ENCODE results near the gene GCAT. TPM values are rescaled to one million over a fixed set of nuclear protein-coding genes. Genes with fewer than 3 reads are reported as not detected.

The GCAT gene
- 4.1 TPM for total RNA-seq (ENCODE audit: unreplicated experiment)
- long read RNA-seq, transcript GCAT-201 (9 exons, 1,497 nt): major isoform, 7 of 10 reads
- long read RNA-seq, partial matches to known transcripts: 2 of 10 reads
- long read RNA-seq, other reads (novel, unspliced or antisense): 1 of 10 reads

- peaks cover 28% of the 10 kb centered on the region for H3K4me1 Mint-ChIP-seq (ENCODE audit: unreplicated experiment)
- no peaks in the 10 kb centered on the region for H3K9me3 Mint-ChIP-seq (ENCODE audit: unreplicated experiment)
- peaks cover 4% of the 10 kb centered on the region for H3K36me3 Mint-ChIP-seq (ENCODE audit: low read depth, unreplicated experiment)
- peak within 1 kb of the TSS; percentile 90 for H3K4me3 Mint-ChIP-seq (ENCODE audit: unreplicated experiment)
- H3K27me3 Mint-ChIP-seq (ENCODE audit: unreplicated experiment): peaks cover 13% of the 10 kb centered on the region
- no peak for TF ChIP-seq CTCF (IDR thresholded peaks at IDR 0.05; ENCODE audit: unreplicated experiment)
- peak; percentile 91 for DNase-seq (ENCODE audit: low spot score)
- no peak within 1 kb of the TSS for H3K27ac Mint-ChIP-seq (ENCODE audit: unreplicated experiment)
These were observed at the start of gene GCAT for GRCh38 chr22:37807410-37808293. Gene GCAT, plus strand, starts transcription at chr22:37807934. Its CDS starts 34 bp downstream, at chr22:37807968.

- no peak for TF ChIP-seq CTCF (IDR thresholded peaks at IDR 0.05; ENCODE audit: unreplicated experiment)
- DNase-seq (ENCODE audit: low spot score): peak; percentile 53
- Mint-ChIP-seq H3K27me3 (ENCODE audit: unreplicated experiment) (peaks cover 8% of the 10 kb centered on the region), H3K27ac (ENCODE audit: unreplicated experiment) (peak overlapping the region; percentile 84), H3K4me3 (ENCODE audit: unreplicated experiment) (peak overlapping the region; percentile 6), H3K4me1 (ENCODE audit: unreplicated experiment) (peaks cover 33% of the 10 kb centered on the region), H3K36me3 (ENCODE audit: low read depth, unreplicated experiment) (peaks cover 39% of the 10 kb centered on the region), H3K9me3 (ENCODE audit: unreplicated experiment) (no peaks in the 10 kb centered on the region)
These were observed 49.0 kb upstream of the GCAT start for GRCh38 chr22:37758694-37759093.

- Mint-ChIP-seq H3K4me3 (ENCODE audit: unreplicated experiment) (no peak overlapping the region), H3K27ac (ENCODE audit: unreplicated experiment) (peak overlapping the region; percentile 84), H3K36me3 (ENCODE audit: low read depth, unreplicated experiment) (peaks cover 44% of the 10 kb centered on the region), H3K27me3 (ENCODE audit: unreplicated experiment) (peaks cover 8% of the 10 kb centered on the region), H3K9me3 (ENCODE audit: unreplicated experiment) (no peaks in the 10 kb centered on the region), H3K4me1 (ENCODE audit: unreplicated experiment) (peaks cover 33% of the 10 kb centered on the region)
- no peak for TF ChIP-seq CTCF (IDR thresholded peaks at IDR 0.05; ENCODE audit: unreplicated experiment)
- DNase-seq (ENCODE audit: low spot score): no peak
These were observed 48.5 kb upstream of the GCAT start for GRCh38 chr22:37759281-37759680.

GRCh38 chr22:37760152-37760551 lies 47.6 kb upstream of the GCAT start:
- DNase-seq (ENCODE audit: low spot score): no peak
- Mint-ChIP-seq H3K9me3 (ENCODE audit: unreplicated experiment) (no peaks in the 10 kb centered on the region), H3K36me3 (ENCODE audit: low read depth, unreplicated experiment) (peaks cover 44% of the 10 kb centered on the region), H3K4me3 (ENCODE audit: unreplicated experiment) (no peak overlapping the region), H3K27ac (ENCODE audit: unreplicated experiment) (peak overlapping the region; percentile 45), H3K27me3 (ENCODE audit: unreplicated experiment) (peaks cover 5% of the 10 kb centered on the region), H3K4me1 (ENCODE audit: unreplicated experiment) (peaks cover 33% of the 10 kb centered on the region)
- no peak for TF ChIP-seq CTCF (IDR thresholded peaks at IDR 0.05; ENCODE audit: unreplicated experiment)

GRCh38 chr22:37762389-37762836 lies 45.3 kb upstream of the GCAT start:
- Mint-ChIP-seq H3K4me3 (ENCODE audit: unreplicated experiment) (no peak overlapping the region), H3K36me3 (ENCODE audit: low read depth, unreplicated experiment) (peaks cover 44% of the 10 kb centered on the region), H3K9me3 (ENCODE audit: unreplicated experiment) (no peaks in the 10 kb centered on the region), H3K4me1 (ENCODE audit: unreplicated experiment) (peaks cover 23% of the 10 kb centered on the region), H3K27me3 (ENCODE audit: unreplicated experiment) (peaks cover 8% of the 10 kb centered on the region), H3K27ac (ENCODE audit: unreplicated experiment) (no peak overlapping the region)
- no peak for DNase-seq (ENCODE audit: low spot score)
- TF ChIP-seq CTCF (IDR thresholded peaks at IDR 0.05; ENCODE audit: unreplicated experiment): no peak

All from endothelial cell (in vitro differentiated cells).